ENCODE data around the gene CWC27. TPM values are rescaled to one million over a fixed set of nuclear protein-coding genes. Genes with fewer than 3 reads are reported as not detected.

CWC27 gene
- total RNA-seq, 2 donors from 2014 or later, result 20.2 to 22.3 TPM

DNA sequence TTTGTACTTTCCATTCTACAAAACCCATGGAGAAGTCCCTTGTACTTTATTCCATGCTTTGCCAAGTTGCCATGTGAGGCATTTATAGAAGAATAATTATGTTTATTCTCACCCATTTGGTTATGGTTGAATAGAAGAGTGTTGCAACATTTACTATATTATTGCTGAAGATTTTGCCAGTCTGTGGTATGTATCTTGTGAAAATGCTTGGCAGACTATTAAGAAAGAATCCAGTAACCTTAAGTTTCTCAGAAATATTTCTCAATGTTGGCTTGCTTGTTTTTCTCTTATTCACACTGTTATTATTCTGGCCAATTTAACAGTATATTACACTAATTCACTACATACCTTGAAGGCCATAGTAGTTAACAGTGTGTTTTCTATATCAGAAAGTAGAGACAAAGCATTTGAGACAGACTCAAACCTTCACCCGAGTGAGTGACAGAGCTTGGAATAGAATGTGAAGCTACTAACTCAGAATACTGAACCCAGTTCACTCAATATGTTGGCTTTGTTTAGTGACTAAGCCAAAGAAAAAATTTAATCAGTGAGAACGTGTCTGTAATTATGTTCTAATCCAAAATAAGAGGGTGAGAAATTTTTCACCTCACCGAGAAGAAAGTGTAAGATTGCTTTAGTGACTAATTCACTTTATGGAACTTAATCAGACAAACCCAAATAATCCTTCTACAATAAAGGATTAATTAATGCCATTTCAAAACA is 184.4 kb downstream of the CWC27 start:
- intact Hi-C loops (cut with DNase I), result loop anchor here in 1 of 2 donors (10.0 kb wide), 1 partner anchor 138 kb away; no protein-coding TSS in a partner anchor
- no peak for DNase-seq
- peak in 1 of 2 donors; percentile 22 for ATAC-seq

DNA sequence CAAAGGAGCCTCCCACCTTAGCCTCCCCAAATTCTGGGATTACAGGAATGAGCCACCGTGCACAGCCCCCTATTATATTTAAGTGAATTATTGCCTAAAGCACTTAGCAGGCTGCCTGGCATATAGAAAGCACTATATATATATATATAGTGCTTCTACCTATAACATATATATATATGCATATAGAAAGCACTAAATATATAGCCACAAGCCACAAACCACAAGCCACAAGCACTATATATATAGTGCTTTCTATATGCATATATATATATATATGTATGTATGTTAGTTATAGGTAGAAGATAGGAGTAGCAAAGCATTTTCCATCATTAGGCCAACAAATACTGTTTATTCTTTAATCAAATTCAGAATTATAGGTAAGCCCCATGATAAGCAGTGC is 185.8 kb downstream of the CWC27 start:
- intact Hi-C loops (cut with DNase I), result loop anchor here in 1 of 2 donors (10.0 kb wide), 1 partner anchor 140 kb away; no protein-coding TSS in a partner anchor
- no peak for DNase-seq

GRCh38 chr5:64958757-64959391 is 190.1 kb downstream of the CWC27 start:
- intact Hi-C loops (cut with DNase I), result loop anchor here in 1 of 2 donors (5.0 to 10.0 kb wide), 2 partner anchors 144 to 523 kb away; partner anchors contain the start of gene ADAMTS6
- ATAC-seq (no peak), DNase-seq (no peak)

More for the DNA sequence above, 185.8 kb downstream of the CWC27 start:
- no peak for ATAC-seq

DNA sequence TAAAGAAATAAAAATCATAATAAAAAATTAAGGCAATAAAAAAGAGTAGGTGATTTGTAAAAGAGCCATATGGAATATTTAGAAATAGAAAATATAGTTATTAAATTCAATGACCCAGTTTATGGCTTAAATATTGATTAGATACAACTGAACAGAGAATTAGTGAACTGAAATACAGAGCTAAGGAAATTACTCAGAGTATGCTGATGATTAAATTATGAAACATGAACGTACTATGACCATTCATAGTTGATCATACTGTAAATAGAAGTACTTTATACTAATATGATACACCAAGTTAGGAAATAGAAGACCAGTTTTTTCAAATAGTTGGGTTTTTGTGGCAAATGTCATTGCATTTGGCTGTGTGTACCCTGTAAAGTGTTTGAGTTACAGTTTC is 194.5 kb downstream of the CWC27 start:
- intact Hi-C loops (cut with DNase I), result loop anchor here (10.0 kb wide), 2 partner anchors 142 to 522 kb away; partner anchors contain the start of gene ADAMTS6 (in 1 of the 2)
- ATAC-seq (no peak), DNase-seq (no peak)

- DNase-seq (no peak), ATAC-seq (no peak)
- intact Hi-C loops (cut with DNase I), result loop anchor here (10.0 kb wide), 2 partner anchors 136 to 516 kb away; partner anchors contain the start of gene ADAMTS6 (in 1 of the 2)
Observed at GRCh38 chr5:64968591-64969110, 199.9 kb downstream of the CWC27 start.

GRCh38 chr5:64969578-64969977 is 200.8 kb downstream of the CWC27 start:
- intact Hi-C loops (cut with DNase I), result loop anchor here (10.0 kb wide), 2 partner anchors 135 to 515 kb away; partner anchors contain the start of gene ADAMTS6 (in 1 of the 2)
- no peak for ATAC-seq
- DNase-seq, result no peak

DNA sequence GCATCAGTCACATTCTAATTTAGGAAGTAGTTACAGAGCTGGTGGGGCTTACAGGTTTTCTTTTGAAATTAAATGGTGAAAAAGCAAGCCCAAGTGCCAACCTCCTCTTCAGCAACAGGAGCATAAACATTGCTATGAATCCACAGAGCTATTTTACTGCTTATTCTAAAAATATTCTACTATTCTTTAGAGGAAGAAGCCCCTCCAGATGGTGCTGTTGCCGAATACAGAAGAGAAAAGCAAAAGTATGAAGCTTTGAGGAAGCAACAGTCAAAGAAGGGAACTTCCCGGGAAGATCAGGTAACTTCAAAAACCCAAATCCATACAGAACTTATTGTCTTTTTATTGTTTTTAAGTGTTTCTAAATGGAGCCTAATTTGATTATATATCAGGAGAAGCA is 202.8 kb downstream of the CWC27 start:
- intact Hi-C loops (cut with DNase I), result no loop called here
- DNase-seq (no peak), ATAC-seq (peak in 1 of 2 donors; percentile 70)

- DNase-seq, result no peak
- ATAC-seq, result peak in 1 of 2 donors; percentile 76
- intact Hi-C loops (cut with DNase I), result no loop called here
Observed at GRCh38 chr5:64971990-64972389, 203.3 kb downstream of the CWC27 start.

DNA sequence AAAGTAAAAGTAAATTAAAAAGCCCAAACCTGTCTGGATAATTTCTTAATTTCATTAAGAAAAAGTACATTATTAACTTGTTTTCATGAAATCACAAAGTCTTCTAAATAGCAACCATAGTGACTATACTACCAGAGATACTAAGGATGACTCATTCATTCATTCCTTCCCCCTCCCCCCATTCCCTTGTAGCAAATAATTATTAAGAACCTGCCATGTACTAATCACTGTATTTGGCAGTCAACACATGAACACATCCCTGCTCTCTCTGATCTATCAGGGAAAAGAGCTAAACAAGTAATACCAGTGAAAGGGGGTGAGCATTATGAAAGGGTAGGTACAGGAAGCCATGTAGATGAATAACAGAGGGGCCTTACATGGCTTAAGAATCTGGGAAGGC is 203.9 kb downstream of the CWC27 start:
- intact Hi-C loops (cut with DNase I), result no loop called here
- ATAC-seq, result peak in 1 of 2 donors; percentile 58
- no peak for DNase-seq

GRCh38 chr5:64973215-64973614 is 204.5 kb downstream of the CWC27 start:
- DNase-seq (no peak), ATAC-seq (no peak)
- intact Hi-C loops (cut with DNase I), result no loop called here

DNA sequence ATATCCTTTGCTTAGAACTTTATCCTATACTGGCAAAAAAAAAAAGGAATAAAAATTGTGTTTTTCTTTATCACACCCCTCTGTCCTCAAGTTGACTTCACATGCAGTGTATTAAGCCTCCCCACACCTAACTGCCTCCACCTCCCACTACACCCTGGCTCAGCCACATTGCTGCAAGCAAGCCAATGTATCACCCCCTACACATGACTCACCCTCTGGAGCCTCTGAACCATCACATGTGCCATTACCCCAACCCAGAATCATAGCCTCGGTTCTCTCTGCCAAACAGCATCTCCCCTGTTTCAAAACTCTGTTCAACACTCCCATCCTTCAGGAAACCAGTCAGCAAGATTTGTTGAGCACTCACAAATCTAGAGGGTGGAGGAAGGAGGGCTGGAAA is 209.0 kb downstream of the CWC27 start:
- ATAC-seq (peak; percentile 30 to 99), DNase-seq (peak; percentile 37)
- intact Hi-C loops (cut with DNase I), result no loop called here

- intact Hi-C loops (cut with DNase I), result no loop called here
- no peak for DNase-seq
- no peak for ATAC-seq
Observed at GRCh38 chr5:64978546-64978945, 209.8 kb downstream of the CWC27 start.

- intact Hi-C loops (cut with DNase I), result no loop called here
- ATAC-seq (no peak), DNase-seq (no peak)
Observed at GRCh38 chr5:64979531-64979930, 210.8 kb downstream of the CWC27 start.

GRCh38 chr5:64980176-64980575 is 211.4 kb downstream of the CWC27 start:
- DNase-seq (no peak), ATAC-seq (no peak)
- intact Hi-C loops (cut with DNase I), result no loop called here

- DNase-seq, result no peak
- intact Hi-C loops (cut with DNase I), result no loop called here
- ATAC-seq, result no peak
Observed at GRCh38 chr5:64987768-64988167, 219.0 kb downstream of the CWC27 start.

GRCh38 chr5:65009207-65009606 is 240.5 kb downstream of the CWC27 start:
- ATAC-seq, result no peak
- DNase-seq, result no peak

DNA sequence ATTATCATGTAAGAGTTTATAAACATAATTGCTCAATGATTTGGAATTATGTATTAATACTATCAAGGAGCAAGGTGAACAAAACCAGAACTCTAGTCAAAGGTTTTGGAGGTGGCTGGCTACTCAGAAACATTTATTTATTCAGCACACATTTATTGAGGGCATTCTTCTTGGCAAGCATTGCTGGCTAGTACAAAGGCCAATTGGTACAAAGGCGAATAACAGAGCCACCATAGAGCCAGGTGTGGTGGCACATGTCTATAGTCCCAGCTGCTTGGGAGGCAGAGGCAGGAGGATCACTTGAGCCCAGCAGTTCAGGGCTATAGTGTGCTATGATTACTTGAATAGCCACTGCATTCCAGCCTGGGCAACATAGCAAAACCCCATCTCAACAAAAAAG is 242.1 kb downstream of the CWC27 start:
- no peak for DNase-seq

More at GRCh38 chr5:65009207-65009606, 240.5 kb downstream of the CWC27 start:
- intact Hi-C loops (cut with DNase I), result no loop called here

DNA sequence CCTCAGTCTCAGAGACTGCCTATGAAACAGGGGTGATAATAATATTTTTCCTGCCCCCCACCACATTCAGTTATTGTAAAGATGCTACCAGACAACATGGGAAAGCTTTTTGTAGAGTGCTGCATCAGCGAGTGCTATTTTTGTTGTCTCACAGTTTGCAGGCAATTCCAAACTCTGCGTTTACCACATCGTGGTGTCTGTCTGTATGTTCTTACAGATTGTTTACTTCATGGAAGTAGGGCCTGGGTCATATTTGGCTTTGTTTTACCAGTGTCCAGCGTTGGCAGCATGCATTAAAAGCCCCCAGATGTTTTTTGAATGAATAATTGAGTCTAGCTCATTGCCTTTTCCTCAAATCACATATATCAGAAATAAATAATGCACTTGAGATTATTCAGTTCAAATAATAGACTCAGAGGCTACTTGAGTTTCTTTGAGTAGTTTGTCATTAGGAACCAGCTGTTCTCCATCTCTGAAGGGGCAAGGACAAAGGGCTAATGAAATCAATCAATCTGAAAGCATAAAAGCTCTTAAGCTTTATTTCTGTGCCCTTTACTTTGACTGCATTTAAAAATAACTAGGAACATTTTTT is 243.7 kb downstream of the CWC27 start:
- intact Hi-C loops (cut with DNase I), result no loop called here
- DNase-seq (no peak), ATAC-seq (no peak)

More for the DNA sequence above, 242.1 kb downstream of the CWC27 start:
- ATAC-seq, result no peak
- intact Hi-C loops (cut with DNase I), result no loop called here

GRCh38 chr5:65013166-65013565 is 244.4 kb downstream of the CWC27 start:
- ATAC-seq (no peak), DNase-seq (no peak)
- intact Hi-C loops (cut with DNase I), result no loop called here

DNA sequence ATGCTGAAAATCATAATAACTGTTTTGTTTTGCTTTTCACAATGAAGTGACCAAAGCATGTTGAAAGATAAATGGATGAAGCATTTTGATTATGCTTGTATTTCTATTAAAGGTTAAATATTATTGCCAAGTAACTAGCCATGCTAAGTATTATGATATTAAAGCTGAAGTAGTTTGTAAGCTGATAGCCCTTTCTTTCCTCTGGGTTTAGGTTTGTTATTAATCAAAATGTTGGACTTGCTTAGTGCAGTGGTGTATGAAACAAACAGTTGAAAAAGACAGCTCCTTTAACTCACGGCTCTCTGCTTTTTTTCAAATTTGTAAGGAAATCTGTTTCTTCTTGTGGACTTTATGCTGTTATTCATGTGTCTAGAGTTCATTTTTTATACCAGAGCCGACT is 246.0 kb downstream of the CWC27 start:
- ATAC-seq, result no peak
- no peak for DNase-seq
- intact Hi-C loops (cut with DNase I), result no loop called here

Data from left cardiac atrium (tissue), 4 donors.